HG03442 (cell line): Measurements from ENCODE around the gene USP8.
"Not testable (repeated sequence)": the region's sequence is repeated elsewhere in the genome, so short reads cannot be mapped to it uniquely, and the experiment has no call there.

ENCODE experiments used
- ATAC-seq: cut with Tn5 transposase; IDR thresholded peaks from one replicate; pipeline ENCODE4 v1.9.1; 2021; ENCODE audit warnings: mild to moderate bottlenecking, moderate library complexity; ENCODE audit not compliant: unreplicated experiment

The USP8 gene

DNA sequence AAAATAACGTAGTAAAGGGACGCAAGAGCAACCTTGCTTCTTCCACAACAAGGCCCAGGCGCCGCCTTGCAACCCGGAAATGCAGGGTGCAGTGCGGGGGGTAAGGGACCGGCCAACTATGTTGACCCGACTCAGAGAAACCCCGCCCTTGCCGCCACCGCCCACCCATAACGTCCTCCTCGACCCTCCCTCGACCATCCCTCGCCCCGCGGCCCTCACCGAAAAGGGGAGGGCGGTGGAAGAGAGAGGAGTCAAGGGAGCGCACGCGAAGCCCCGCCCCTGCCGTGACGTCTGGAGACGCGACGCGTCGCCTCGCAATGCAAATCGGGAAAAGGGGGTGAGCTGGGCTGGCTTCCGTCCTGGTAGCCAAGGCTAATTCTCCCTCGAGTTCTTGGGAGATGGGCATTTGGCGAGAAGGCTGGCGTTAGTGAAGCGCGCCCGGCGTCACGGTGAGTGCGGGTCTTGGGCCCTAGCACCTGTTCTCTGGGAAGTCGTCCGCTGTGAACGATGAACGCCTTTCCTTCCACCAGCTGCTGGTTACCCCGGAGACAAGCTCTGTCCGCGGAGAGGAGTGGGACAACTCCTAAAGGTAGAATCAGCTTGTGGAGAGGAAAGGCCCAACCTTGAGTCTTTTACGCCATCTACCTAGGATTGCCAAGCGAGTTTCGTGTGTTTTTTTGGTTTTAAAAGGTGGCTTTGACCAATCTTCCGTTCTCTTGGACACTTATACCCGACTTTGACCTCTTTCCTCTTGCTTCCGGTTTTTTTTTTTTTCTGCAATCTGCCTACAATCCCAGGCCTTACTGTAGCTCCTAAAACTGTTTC lies at the start of gene USP8:
Gene USP8 (plus strand): TSS at position 340 of the 825 bp plus-strand sequence. CDS start 14,669 bp downstream, outside the sequence.
- ATAC-seq: peak; percentile 92

DNA sequence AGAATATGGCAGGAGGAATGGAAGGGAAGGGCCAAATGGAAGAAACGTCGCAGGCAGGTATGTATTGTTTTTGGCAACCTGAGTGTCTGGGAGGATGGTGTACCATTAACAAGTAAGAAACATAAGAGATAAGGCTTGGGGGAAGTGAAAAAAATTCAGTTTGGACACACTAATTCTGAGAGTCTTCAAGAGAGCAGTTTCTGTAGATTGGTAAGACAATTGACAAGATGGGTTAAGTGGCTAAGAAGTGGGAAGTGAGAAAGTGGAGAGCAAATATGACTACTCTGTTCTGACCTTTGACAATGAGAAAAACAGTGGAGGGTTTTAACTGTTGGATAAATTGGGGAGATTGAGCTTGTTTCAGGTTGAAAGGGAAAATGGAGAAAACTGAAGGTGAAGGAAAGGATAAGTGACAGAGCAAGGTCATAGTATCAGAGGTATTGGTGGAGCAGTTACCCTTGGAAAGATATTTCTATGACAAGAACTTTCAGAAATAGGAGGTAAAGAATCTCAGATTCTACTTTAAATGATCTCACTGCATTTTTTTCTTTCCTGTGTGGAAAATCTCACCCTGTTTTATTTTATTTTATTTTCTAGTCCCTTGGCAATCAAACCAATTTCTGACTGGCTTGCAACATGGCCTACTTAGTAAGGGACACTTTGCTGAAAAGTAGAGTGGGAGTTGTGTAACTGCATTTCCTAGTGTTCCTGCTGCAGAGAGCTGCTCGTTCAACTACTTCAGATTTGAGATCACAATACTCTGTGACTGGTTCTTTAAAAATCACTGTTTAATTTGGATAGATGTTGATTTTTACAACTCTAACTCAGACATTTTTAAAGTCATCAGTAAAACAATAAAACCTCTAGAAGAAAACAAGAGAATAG lies 46.1 kb upstream of the USP8 start:
- peak; percentile 97 for ATAC-seq

DNA sequence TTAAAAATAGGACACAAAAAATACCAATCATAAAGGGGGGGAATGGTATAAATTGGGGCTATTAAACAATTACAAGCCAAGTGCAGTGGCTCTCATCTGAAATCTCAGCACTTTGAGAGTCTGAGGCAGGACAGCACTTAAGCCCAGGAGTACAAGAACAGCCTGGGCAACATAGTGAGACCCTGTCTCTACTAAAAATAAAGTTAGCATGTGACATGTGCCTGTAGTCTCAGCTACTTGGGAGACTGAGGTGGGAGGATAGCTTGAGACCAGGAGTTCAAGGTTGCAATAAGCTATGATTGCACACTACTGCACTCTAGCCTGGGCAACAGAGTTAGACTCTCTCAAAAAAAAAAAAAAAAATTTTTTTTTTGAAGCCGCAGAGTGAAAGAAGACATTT lies 45.4 kb upstream of the USP8 start:
- ATAC-seq: no peak

DNA sequence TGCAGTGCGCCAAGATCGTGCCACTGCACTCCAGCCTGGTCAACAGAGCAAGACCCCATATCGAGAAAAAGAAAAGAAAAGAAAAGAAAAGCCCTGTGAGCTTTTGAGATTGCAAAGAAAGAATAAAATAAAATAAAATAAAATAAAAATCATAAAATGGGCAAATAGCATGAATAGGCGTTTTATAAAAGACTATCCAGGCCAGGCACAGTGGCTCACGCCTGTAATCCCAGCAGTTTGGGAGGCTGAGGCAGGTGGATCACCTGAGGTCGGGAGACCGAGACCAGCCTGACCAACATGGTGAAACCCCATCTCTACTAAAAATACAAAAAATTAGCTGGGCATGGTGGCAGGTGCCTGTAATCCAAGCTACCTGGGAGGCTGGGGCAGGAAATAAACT lies 44.8 kb upstream of the USP8 start:
- not testable (repeated sequence) for ATAC-seq

DNA sequence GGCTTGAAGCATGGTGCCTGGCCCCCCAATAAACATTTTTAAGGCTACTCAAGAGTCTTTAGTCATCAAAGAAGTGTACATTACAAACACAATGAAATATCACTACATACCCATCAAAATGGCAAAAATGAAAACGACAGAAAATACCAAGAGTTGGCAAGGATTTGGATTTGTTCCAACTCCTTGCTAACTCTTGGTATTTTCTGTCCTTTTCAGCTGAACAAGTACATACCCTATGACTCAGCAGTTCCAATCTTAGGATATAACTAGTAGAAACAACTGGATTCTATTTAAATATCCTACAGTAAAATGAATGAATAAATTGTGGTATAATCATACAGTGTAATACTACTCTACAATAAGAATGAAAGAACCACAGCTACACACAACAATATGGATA lies 44.1 kb upstream of the USP8 start:
- ATAC-seq: no peak

DNA sequence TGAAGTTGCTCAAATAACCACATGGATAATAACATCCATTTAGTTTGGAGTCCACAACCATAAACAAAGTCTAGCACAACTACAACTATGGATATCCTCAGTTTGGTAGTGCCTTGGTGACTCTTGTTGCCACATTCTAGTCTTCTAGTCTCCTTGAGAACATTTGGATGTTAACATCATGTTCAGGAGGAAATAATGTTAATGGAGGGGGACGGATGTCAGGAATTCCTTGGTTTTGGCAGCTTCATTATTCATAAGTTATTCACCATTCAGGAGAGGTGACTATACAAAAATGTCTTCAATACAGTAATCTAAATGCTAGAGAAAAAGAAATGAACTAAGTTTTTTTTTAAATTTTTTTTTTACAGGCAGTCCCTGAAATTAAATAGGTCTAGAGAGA lies 42.8 kb upstream of the USP8 start:
- ATAC-seq: no peak

DNA sequence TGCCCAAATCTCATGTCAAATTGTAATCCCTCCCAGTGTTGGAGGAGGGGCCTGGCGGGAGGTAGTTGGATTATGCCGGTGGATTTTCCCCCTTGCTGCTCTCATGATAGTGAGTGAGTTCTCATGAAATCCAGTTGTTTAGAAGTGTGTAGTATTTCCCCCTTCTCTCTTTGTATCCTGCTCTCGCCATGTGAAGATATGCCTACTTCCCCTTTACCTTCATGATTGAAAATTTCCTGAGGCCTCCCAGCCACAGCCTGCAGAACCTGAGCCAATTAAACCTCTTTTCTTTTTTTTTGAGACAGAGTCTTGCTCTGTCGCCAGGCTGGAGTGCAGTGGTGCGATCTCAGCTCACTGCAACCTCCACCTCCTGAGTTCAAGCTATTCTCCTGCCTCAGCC lies 41.8 kb upstream of the USP8 start:
- ATAC-seq: not testable (repeated sequence)

DNA sequence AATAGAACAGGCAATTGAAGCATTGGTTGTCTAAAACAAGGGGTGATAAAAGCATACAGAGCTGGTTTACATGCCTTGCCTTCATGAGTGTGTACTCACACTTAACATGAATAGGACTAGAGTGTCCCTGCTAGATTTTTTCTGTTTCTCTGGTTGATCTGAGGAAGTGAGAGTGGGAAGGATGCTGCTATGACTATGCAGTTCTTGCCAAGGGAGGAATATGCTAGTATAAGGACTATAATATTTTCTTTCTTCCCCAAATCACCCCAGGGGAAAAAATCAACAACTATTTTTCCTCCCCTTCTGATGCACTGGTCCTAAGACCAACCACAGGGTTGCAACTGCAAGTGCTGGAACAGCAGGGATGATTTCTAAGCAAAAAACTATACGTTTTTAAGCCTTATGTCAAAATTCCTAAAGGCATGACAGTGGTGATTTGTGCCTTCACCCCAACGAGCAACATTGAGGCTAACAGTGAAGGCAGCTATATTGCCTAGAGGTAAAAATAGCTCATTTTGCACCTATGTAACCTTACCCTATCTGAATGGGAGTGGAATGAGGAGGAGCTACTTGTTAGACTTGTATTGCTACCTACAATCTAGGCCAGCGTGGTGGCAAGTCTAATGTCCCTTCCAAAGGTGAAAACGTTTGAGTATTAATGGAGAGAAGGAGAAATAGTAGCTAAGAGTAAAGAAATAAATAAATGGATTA lies 33.5 kb upstream of the USP8 start:
- peak; percentile 72 for ATAC-seq

DNA sequence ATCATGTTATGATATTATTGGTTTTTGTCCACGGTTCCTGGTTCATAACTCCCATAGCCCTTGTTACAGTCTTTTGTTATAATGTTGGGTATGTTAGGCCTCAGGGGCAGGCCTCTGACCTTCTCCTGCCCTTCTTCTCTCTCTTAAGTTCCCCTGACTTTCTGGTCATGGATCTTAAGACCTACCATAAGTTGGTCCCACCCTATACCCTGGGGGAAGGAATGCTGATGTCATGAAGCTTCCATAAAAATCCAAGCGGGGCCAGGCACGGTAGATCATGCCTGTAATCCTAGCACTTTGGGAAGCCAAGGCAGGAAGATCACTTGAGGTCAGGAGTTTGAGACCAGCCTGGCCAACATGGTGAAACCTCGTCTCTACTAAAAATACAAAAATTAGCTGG lies 32.6 kb upstream of the USP8 start:
- not testable (repeated sequence) for ATAC-seq

DNA sequence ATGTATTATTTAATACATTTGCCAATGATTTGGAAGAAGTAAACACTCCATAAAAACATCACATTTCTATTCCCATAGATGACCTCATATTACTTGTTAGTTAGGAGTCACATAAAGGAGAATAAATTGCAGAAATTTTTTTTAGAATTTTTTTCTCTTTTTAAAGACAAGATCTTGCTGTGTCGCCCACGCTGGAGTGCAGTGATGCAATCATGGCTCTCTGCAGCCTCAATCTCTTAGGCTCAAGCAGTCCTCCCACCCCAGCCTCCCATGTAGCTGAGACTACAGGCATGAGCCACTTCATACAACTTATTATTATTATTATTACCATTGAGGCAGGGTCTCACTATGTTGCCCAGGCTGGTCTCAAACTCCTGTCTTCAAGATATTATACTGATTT lies 12.3 kb upstream of the USP8 start:
- ATAC-seq: no peak

DNA sequence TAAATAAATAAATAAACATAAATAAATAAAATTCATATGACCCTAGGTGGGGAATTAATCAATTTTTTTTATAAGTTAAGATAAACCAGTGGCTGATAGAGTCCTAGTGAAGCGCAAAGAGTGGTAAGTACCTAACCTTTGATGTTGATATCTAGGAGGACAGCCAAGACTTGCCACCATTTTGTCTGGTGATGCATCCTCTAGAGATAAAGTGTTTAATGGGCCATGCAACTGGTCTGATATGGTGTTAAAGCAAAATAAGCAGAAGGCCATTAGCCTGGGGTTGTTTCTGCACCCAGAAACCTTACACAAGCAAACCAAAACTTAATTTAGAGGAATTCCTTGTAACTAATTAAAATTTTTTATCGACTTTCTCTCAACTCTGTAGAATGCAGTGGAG lies 9.6 kb upstream of the USP8 start:
- ATAC-seq: no peak

DNA sequence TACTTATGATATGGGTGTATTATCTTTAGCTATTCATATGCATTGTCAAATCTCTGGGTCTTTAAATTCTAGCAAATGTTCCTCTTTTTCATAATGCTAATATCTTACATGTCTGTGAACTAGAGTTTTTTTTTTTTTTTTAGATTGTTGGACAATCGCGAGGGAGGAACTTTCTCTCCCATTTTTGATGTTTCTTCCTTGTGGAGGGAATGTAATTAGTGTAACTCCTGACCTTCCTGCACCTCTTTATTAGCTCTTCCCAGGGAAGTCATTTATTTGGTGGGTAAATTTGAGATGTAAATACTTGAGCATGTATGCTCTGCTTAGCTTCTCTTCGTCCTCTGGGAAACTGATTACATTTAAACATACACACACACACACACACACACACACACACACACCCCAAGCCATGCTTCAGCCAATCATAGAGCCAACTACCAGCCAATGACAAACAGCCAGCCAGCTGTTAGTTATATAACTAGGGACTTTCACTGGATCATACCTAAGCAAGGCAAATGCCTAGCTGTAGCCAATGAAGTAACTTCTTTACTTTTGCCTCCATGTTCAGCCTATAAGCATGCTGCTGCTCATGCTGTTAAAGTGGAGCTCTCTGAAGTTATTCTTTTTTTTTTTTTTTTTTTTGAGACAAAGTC lies 8.3 kb upstream of the USP8 start:
- no peak for ATAC-seq

DNA sequence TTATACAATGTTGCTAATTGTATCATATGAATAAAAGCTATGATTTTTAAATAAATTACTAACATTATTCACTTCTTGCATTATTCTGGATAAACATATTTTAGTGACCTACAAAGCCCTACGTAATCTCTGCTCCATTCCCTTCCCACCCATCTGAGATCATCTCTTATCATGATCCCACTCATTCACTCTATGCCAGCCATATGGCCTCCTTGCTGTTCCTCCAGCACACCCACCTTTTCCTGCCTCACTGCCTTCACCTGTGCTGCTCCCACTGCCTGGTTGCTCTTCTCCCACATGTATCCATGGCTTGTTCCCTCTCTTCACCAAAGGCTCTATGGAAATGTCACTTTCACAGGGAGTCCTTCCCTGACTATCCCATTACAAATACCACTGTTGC lies 7.3 kb upstream of the USP8 start:
- ATAC-seq: no peak

DNA sequence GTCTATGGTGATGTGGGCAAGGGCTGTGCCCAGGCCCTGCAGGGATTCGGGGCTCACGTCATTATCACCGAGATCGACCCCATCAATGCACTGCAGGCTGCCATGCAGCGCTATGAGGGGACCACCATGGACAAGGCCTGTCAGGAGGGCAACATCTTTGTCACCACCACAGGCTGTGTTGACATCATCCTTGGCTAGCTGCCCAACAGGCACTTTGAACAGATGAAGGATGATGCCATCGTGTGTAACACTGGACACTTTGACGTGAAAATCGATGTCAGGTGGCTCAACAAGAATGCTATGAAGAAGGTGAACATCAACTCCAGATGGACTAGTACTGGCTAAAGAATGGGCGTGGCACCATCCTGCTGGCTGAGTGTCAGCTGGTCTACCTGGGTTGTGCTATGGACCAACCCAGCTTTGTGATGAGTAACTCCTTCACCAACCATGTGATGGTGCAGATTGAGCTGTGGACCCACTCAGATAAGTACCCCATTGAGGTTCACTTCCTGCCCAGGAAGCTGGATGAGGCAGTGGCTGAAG lies 6.1 kb upstream of the USP8 start:
- no peak for ATAC-seq

DNA sequence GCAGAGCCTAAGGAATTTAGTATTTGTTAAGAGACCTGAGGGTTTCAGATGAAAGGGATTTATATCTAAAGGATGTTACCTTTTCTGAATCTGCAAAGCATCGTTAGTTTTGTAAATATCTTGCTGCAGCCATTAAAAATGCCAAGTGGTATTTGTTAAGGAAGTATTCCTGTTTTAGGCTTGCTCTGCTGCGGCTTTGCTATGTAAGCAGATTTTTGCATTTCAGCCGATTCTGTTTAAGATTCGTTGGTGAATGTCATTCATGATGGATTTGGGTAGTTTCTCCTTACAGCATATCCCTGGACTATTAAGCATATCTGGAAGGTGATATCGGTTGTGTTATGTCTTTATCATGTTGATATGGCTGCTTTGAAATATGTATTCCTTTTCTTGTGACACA lies 1.0 kb downstream of the USP8 start:
- no peak for ATAC-seq

DNA sequence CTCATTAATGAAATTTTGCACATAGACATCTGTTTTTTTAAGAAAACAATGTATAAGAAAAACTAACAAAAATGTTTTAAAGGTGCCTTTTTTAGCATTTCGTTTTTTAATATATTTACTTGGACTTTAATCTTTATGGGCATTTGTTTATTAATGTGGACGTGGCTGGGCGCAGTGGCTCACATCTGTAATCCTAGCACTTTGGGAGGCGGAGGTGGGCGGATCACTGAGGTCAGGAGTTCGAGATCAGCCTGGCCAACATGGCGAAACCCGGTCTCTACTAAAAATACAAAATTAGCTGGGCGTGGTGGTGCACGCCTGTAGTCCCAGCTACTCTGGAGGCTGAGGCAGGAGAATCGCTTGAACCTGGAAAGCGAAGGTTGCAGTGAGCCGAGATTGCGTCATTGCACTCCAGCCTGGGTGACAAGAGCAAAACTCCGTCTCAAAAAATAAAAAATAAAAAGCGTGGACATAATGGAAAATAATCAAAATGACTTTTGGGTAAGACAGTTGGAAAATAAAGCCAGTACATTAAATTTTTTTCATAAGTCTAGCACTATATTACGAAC lies 1.6 kb downstream of the USP8 start:
- not testable (repeated sequence) for ATAC-seq

DNA sequence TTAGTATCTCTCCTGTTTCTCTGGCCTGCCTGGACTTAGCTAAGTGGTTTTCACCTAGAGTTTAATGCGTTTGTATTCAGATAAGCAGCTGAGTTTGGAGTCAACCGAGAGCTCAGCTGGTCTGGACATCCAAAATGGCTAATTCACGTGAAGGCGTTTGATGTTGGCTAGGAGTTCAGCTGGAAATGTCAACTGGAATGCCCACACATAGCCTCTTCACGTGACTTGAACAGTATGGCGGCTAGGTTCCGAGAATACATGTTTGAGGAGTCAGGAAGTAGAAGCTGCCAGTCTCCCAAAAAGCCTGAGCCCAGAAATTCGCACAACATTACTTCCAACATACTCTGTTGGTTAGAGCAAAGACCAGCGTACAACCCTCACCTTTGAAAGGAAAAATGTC lies 2.2 kb downstream of the USP8 start:
- no peak for ATAC-seq

DNA sequence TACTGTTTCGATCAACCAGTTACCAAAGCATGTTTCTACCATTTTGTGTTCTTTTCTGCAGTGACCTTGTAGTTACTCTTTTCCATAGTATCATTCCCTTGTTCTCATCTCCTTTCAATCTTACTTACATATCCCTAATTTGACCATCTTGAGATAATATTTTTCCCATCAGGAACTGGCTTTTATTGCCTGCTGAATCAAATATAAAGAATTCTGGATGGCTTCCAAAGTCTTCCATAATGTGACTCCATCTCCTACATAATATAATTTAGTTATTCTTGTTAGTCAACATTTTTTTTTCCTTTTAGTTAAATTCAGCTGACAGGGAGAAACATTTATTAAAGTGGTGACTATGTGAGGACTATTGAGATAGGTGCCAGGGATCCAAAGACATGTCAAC lies 7.0 kb downstream of the USP8 start:
- no peak for ATAC-seq

DNA sequence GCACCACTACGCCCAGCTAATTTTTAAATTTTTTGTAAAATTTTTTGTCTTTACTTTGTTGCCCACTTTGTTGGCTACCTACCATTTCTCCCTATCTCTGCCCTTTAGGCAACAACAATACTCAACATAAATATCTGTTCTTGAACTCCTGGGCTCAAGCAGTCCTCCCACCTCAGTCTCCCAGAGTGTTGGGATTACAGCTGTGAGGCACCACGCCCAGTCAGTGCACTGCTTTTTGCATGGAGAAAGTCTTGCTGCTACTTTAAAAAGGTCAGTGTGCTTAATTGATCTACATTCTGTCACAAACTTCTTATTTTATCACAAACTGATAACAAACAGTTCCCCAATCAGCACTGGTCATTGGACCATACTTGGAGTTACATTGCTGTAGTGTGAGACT lies 8.0 kb downstream of the USP8 start:
- no peak for ATAC-seq

DNA sequence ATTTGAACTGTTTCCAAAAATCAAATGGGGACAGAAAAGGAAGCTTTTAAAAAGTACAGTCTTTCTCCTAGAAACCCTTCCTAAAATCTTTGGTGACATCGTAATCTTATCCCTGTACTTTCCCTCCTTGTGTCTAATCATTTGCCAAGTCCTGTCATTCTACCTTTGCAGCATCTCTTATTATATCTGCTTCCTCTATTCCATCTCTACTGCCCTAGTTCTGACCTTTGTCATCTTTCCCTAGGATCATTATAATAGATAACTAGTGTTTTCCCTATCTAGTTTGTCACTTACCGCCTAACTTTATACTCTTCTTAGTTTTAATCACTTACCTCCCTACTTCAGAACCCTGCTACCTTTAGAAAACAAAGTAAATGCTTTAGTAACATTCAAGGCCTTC lies 11.6 kb downstream of the USP8 start:
- ATAC-seq: no peak
